HCT116 (cell line): ENCODE data around the gene TP53RK. TPM values are rescaled to one million over a fixed set of nuclear protein-coding genes. Genes with fewer than 3 reads are reported as not detected.

Experiments used
- ATAC-seq: fragments of 200-7000 bp; cut with Tn5 transposase; 2 replicates; pipeline ENCODE4 v1.9.1; 2020; ENCODE audit warnings: mild to moderate bottlenecking, moderate library complexity
- BruUV-seq: library from RNA; stranded (reverse); fragments of 400-500 nt; replicated peaks from 2 replicates; lab custom pipeline; 2021; lab: Mats Ljungman, UMichigan
- CTCF ChIA-PET: fragments of 300-600 bp; sonication (Branson Sonifier 250); formaldehyde crosslinking; loops from one replicate; lab custom pipeline; 2021; ENCODE audit warnings: antibody characterized with exemption; lab: Charles Lee
- POLR2A ChIA-PET: fragments of 300-600, 350-600 bp; sonication (Branson Sonifier 250); formaldehyde crosslinking; loops from one replicate; lab custom pipeline; 2021; ENCODE audit warnings: antibody characterized with exemption; lab: Charles Lee
- RAD21 ChIA-PET, 2 experiments: fragments of 300-600 bp; sonication (Branson Sonifier 250); formaldehyde crosslinking; loops; one replicate each; lab custom pipeline; 2023; ENCODE audit warnings: low total read pairs in 2 of 2; ENCODE audit not compliant: uncharacterized antibody in 2 of 2, unreplicated experiment in 2 of 2, low non-redundant PET in 1 of 2; lab: Charles Lee
- DNase-seq: peaks from one replicate; pipeline ENCODE4 v3.0.0-alpha.2; 2010; ENCODE audit warnings: low read depth, low spot score
- H2AFZ ChIP-seq: fragments of 200-600 bp; shearing (Covaris generic), sonication (generic); 2 replicates; pipeline ENCODE4 v1.6.1; 2017; ENCODE audit warnings: low read depth, mixed run types, mixed read lengths, antibody characterized with exemption, low read length; ENCODE audit not compliant: poor library complexity, severe bottlenecking
- H3K27ac ChIP-seq: 2 replicates; pipeline ENCODE4 v1.5.1; 2012; ENCODE audit warnings: low read depth, low read length
- H3K27me3 ChIP-seq: fragments of 200-600 bp; sonication (generic); 2 replicates; pipeline ENCODE4 v1.6.1; 2016; ENCODE audit warnings: mixed run types, low read length, mixed read lengths; ENCODE audit not compliant: insufficient read depth
- H3K36me3 ChIP-seq, 2 experiments: fragments of 200-500 bp in 1 of 2; fragments of 200-600 bp in 1 of 2; sonication (Bioruptor generic) in 1 of 2; sonication (generic) in 1 of 2; 2 replicates each; pipeline versions ENCODE4 v1.5.1 to v1.6.1; 2014 to 2016; ENCODE audit warnings: low read length in 2 of 2, inconsistent platforms in 1 of 2, mixed read lengths in 1 of 2, mixed run types in 1 of 2; ENCODE audit not compliant: insufficient read depth in 2 of 2, control insufficient read depth in 1 of 2
- H3K4me1 ChIP-seq, 2 experiments: fragments of 200-600 bp in 1 of 2; sonication (generic) in 1 of 2; 2 replicates each; pipeline versions ENCODE4 v1.5.1 to v1.6.1; 2012 to 2017; ENCODE audit warnings: low read length in 2 of 2, inconsistent platforms in 1 of 2, mild to moderate bottlenecking in 1 of 2, mixed read lengths in 1 of 2, mixed run types in 1 of 2, moderate library complexity in 1 of 2; ENCODE audit not compliant: insufficient read depth in 2 of 2, control insufficient read depth in 1 of 2
- H3K4me2 ChIP-seq: fragments of 200-600 bp; sonication (generic); 2 replicates; pipeline ENCODE4 v1.6.1; 2017; ENCODE audit warnings: mixed run types, low read length, mixed read lengths
- H3K4me3 ChIP-seq, 2 experiments: fragments of 200-600 bp in 1 of 2; sonication (generic) in 1 of 2; replicated peaks in 1 of 2; 2 replicates each; pipeline ENCODE4 v1.5.1; 2011 to 2016; ENCODE audit warnings: low read length in 2 of 2, control low read depth in 1 of 2, low read depth in 1 of 2, mild to moderate bottlenecking in 1 of 2, mixed read lengths in 1 of 2, mixed run types in 1 of 2
- H3K79me2 ChIP-seq: fragments of 200-600 bp; sonication (generic); 2 replicates; pipeline ENCODE4 v1.6.1; 2017; ENCODE audit warnings: mild to moderate bottlenecking, mixed run types, low read length, moderate library complexity, mixed read lengths; ENCODE audit not compliant: insufficient read depth
- H3K9ac ChIP-seq: fragments of 200-600 bp; sonication (generic); 2 replicates; pipeline ENCODE4 v1.6.1; 2016; ENCODE audit warnings: low read length, mixed read lengths
- H3K9me2 ChIP-seq: fragments of 200-600 bp; sonication (generic), shearing (Covaris generic); 2 replicates; pipeline ENCODE4 v1.6.1; 2017; ENCODE audit warnings: mixed run types, mild to moderate bottlenecking, moderate library complexity; ENCODE audit not compliant: insufficient read depth
- H3K9me3 ChIP-seq, 2 experiments: fragments of 200-500 bp in 1 of 2; fragments of 200-600 bp in 1 of 2; sonication (Bioruptor generic) in 1 of 2; sonication (generic) in 1 of 2; 2 replicates each; pipeline ENCODE4 v1.6.1; 2014 to 2017; ENCODE audit warnings: low read length in 2 of 2, mixed read lengths in 2 of 2, inconsistent platforms in 1 of 2, low read depth in 1 of 2, mild to moderate bottlenecking in 1 of 2, mixed run types in 1 of 2, moderate library complexity in 1 of 2; ENCODE audit not compliant: control insufficient read depth in 1 of 2, insufficient read depth in 1 of 2
- H4K20me1 ChIP-seq: fragments of 200-600 bp; sonication (generic), shearing (Covaris generic); 2 replicates; pipeline ENCODE4 v1.6.1; 2017; ENCODE audit warnings: mixed run types, mild to moderate bottlenecking, moderate library complexity; ENCODE audit not compliant: insufficient read depth
- CBX3 ChIP-seq: IDR thresholded peaks from 2 replicates; pipeline ENCODE4 v1.6.1; 2012; ENCODE audit warnings: low read depth
- CEBPB ChIP-seq: IDR thresholded peaks from 2 replicates; pipeline ENCODE4 v1.6.1; 2012; ENCODE audit warnings: low read depth
- EGR1 ChIP-seq: IDR thresholded peaks from 2 replicates; pipeline ENCODE4 v1.6.1; 2012; ENCODE audit warnings: low read depth
- ELF1 ChIP-seq: IDR thresholded peaks from 2 replicates; pipeline ENCODE4 v1.6.1; 2012; ENCODE audit warnings: low read depth, borderline replicate concordance
- FOSL1 ChIP-seq: IDR thresholded peaks from 2 replicates; pipeline ENCODE4 v1.6.1; 2012; ENCODE audit warnings: low read depth
- JUND ChIP-seq: IDR thresholded peaks from 2 replicates; pipeline ENCODE4 v1.6.1; 2012
- POLR2A ChIP-seq: IDR thresholded peaks from 2 replicates; pipeline ENCODE4 v1.7.0; 2011; ENCODE audit warnings: borderline replicate concordance; ENCODE audit not compliant: insufficient read depth, insufficient read length; ENCODE audit errors: extremely low read depth
- POLR2AphosphoS5 ChIP-seq: IDR thresholded peaks from 2 replicates; pipeline ENCODE4 v1.6.1; 2011; ENCODE audit warnings: mild to moderate bottlenecking, low read depth, low read length, moderate library complexity
- RAD21 ChIP-seq: IDR thresholded peaks from 2 replicates; pipeline ENCODE4 v1.6.1; 2012; ENCODE audit warnings: low read depth, mild to moderate bottlenecking
- SRF ChIP-seq: IDR thresholded peaks from 2 replicates; pipeline ENCODE4 v1.6.1; 2012; ENCODE audit warnings: low read depth
- TCF7L2 ChIP-seq: IDR thresholded peaks from 2 replicates; pipeline ENCODE4 v1.7.0; 2011; ENCODE audit warnings: borderline replicate concordance, inconsistent platforms; ENCODE audit not compliant: insufficient read depth, insufficient read length; ENCODE audit errors: extremely low read depth
- YY1 ChIP-seq: IDR thresholded peaks from 2 replicates; pipeline ENCODE4 v1.6.1; 2011; ENCODE audit warnings: low read length, low read depth, moderate library complexity, mild to moderate bottlenecking; ENCODE audit not compliant: insufficient replicate concordance; ENCODE audit errors: extremely low read depth
- ZBTB33 ChIP-seq: IDR thresholded peaks from 2 replicates; pipeline ENCODE4 v1.6.1; 2011; ENCODE audit warnings: mild to moderate bottlenecking, low read length, moderate library complexity; ENCODE audit not compliant: insufficient replicate concordance; ENCODE audit errors: extremely low read depth
- ZFX ChIP-seq: fragments of 450-650 bp; IDR thresholded peaks from 2 replicates; pipeline ENCODE4 v1.6.1; 2017
- ZNF274 ChIP-seq: fragments of 200-500 bp; sonication (Bioruptor generic); IDR thresholded peaks from 2 replicates; pipeline ENCODE4 v1.6.1; 2014; ENCODE audit warnings: mild to moderate bottlenecking, low read depth, low read length, inconsistent platforms
- intact Hi-C: fragments of 100-400 bp; cut with micrococcal nuclease; formaldehyde crosslinking; loops from 2 replicates; pipeline ENCODE4 v1.10.0; 2022
- total RNA-seq: library from RNA; stranded (reverse); gene quantifications from one replicate; pipeline ENCODE4 v1.2.1, GENCODE V29; 2021; ENCODE audit not compliant: unreplicated experiment
- TF ChIP-seq, protein P1 (sequence below): IDR thresholded peaks from 2 replicates; pipeline ENCODE4 v1.6.1; 2012; ENCODE audit warnings: low read depth
- TF ChIP-seq, protein P2 (sequence below): IDR thresholded peaks from 2 replicates; pipeline ENCODE4 v1.6.1; 2012

The TP53RK gene
- total RNA-seq, 1 experiment from 2014 or later = 9.2 TPM

GRCh38 chr20:46700481-46700880, 11.2 kb upstream of the TP53RK start:
- Histone ChIP-seq H3K27me3 (no peaks in the 10 kb centered on the region), H2AFZ (no peak overlapping the region), H3K79me2 (no peaks in the 10 kb centered on the region), H3K4me2 (no peak overlapping the region), H3K4me3 (no peak overlapping the region), H4K20me1 (no peaks in the 10 kb centered on the region), H3K9me2 (no peaks in the 10 kb centered on the region), H3K9me3 (no peaks in the 10 kb centered on the region), H3K9ac (no peak overlapping the region), H3K36me3 (no peaks in the 10 kb centered on the region), H3K4me1 (peaks cover 5 to 16% of the 10 kb centered on the region in 2 experiments; a peak in 3 of 4 replicates), H3K27ac (no peak overlapping the region)
- ATAC-seq = no peak
- CTCF ChIA-PET = interaction anchor here (2.0 kb wide), 1 partner anchor 11 kb away, joined by 6 read pairs; the partner anchor contains the start of gene TP53RK
- intact Hi-C loops = no loop called here
- RAD21 ChIA-PET = no interaction called here
- TF ChIP-seq ZFX = no peak
- no peak for TF ChIP-seq CEBPB
- TF ChIP-seq ZNF274 = no peak
- no peak for TF ChIP-seq FOSL1
- TF ChIP-seq, protein P1, sequence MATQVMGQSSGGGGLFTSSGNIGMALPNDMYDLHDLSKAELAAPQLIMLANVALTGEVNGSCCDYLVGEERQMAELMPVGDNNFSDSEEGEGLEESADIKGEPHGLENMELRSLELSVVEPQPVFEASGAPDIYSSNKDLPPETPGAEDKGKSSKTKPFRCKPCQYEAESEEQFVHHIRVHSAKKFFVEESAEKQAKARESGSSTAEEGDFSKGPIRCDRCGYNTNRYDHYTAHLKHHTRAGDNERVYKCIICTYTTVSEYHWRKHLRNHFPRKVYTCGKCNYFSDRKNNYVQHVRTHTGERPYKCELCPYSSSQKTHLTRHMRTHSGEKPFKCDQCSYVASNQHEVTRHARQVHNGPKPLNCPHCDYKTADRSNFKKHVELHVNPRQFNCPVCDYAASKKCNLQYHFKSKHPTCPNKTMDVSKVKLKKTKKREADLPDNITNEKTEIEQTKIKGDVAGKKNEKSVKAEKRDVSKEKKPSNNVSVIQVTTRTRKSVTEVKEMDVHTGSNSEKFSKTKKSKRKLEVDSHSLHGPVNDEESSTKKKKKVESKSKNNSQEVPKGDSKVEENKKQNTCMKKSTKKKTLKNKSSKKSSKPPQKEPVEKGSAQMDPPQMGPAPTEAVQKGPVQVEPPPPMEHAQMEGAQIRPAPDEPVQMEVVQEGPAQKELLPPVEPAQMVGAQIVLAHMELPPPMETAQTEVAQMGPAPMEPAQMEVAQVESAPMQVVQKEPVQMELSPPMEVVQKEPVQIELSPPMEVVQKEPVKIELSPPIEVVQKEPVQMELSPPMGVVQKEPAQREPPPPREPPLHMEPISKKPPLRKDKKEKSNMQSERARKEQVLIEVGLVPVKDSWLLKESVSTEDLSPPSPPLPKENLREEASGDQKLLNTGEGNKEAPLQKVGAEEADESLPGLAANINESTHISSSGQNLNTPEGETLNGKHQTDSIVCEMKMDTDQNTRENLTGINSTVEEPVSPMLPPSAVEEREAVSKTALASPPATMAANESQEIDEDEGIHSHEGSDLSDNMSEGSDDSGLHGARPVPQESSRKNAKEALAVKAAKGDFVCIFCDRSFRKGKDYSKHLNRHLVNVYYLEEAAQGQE = no peak
- TF ChIP-seq, protein P2, sequence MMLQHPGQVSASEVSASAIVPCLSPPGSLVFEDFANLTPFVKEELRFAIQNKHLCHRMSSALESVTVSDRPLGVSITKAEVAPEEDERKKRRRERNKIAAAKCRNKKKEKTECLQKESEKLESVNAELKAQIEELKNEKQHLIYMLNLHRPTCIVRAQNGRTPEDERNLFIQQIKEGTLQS = no peak
- TF ChIP-seq JUND = no peak
- no peak for TF ChIP-seq ELF1
- TF ChIP-seq YY1 = no peak
- TF ChIP-seq EGR1 = no peak
- TF ChIP-seq POLR2AphosphoS5 = no peak
- no peak for TF ChIP-seq RAD21
- TF ChIP-seq POLR2A = no peak
- TF ChIP-seq TCF7L2 = no peak
- TF ChIP-seq CBX3 = no peak
- no peak for TF ChIP-seq SRF
- no peak for TF ChIP-seq ZBTB33
- BruUV-seq = no TSS peak
- DNase-seq = no peak
- POLR2A ChIA-PET = no interaction called here
